Fibroblast of the aortic adventitia (primary cell): ENCODE results near the gene ABCG4. TPM values are rescaled to one million over a fixed set of nuclear protein-coding genes. Genes with fewer than 3 reads are reported as not detected.

Source experiments
- DNase-seq: peaks from one replicate; pipeline ENCODE4 v3.0.0-alpha.2; 2010; ENCODE audit warnings: low read depth
- H3K4me3 ChIP-seq: 2 replicates; pipeline ENCODE4 v1.5.1; 2011; ENCODE audit warnings: low read depth, mild to moderate bottlenecking, control low read depth, low read length, moderate library complexity
- CTCF ChIP-seq: IDR thresholded peaks from 2 replicates; pipeline ENCODE4 v1.5.1; 2011; ENCODE audit warnings: mild to moderate bottlenecking, low read length, control low read depth, inconsistent platforms; ENCODE audit not compliant: insufficient read depth
- total RNA-seq: library from RNA; depleted of rRNA; stranded (reverse); fragments of >200 nt; gene quantifications from 2 replicates; pipeline ENCODE4 v1.2.3, GENCODE V29; 2012; ENCODE audit warnings: low replicate concordance

Gene ABCG4
- total RNA-seq, 1 donor: not detected

GRCh38 chr11:119205080-119205479, 56.2 kb downstream of the ABCG4 start:
- TF ChIP-seq CTCF: no peak
- DNase-seq: no peak
- H3K4me3 ChIP-seq: no peak overlapping the region

- peak; percentile 88 for DNase-seq
- H3K4me3 ChIP-seq: peak within 1 kb of the TSS; percentile 95
- peak; percentile 91 for TF ChIP-seq CTCF
Observed at GRCh38 chr11:119205574-119206510, 57.0 kb downstream of the ABCG4 start, which contains the start of gene CBL. Gene CBL (plus strand): TSS chr11:119206339. CDS start chr11:119206418, 79 bp downstream.

DNA sequence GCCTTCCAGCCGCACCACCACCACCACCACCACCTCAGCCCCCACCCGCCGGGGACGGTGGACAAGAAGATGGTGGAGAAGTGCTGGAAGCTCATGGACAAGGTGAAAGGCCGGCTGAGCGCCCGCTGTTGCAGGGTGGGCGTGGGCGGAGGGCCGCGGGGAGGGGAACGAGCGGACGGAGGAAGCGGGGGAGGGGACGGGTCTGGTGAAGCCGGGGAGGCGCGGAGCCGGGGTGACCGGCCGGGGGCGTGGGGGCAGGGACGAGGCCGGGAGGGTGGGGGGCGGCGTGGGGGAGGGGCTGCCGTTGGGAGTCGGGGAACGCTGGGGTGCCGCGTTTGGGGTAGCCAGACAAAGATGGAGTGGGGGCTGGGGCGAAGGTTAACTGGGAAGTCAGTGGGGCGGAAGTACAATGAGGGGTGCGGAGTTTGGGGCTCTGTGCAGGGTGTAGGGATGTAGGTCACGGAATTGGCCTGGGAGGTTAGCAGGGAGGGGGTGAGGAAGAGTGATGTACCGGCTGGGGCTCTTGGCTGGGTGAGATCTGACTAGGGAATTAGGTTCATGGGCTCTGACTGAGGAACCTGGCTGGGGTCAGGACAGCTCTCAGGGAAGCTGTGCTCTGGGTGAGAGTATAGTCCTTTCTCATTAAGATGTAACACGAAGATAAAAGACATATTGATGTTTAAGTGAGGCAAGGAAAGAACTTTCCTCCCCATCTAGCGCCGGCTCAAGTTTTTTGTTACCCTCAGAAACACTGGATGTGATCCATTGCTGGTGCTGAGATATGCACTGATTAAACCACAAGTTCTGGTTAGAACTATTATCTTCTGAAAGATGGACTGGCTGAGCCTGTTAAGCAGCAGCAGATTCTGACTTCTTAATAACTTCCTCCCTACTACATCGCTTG, 57.9 kb downstream of the ABCG4 start:
- no peak for TF ChIP-seq CTCF
- H3K4me3 ChIP-seq: peak overlapping the region; percentile 95
- peak; percentile 42 for DNase-seq

GRCh38 chr11:119207415-119207960, 58.6 kb downstream of the ABCG4 start:
- no peak for DNase-seq
- no peak for TF ChIP-seq CTCF
- H3K4me3 ChIP-seq: peak overlapping the region; percentile 95

- DNase-seq: no peak
- H3K4me3 ChIP-seq: no peak overlapping the region
- no peak for TF ChIP-seq CTCF
Observed at GRCh38 chr11:119209186-119209585, 60.3 kb downstream of the ABCG4 start.

- no peak overlapping the region for H3K4me3 ChIP-seq
- DNase-seq: no peak
- no peak for TF ChIP-seq CTCF
Observed at GRCh38 chr11:119210050-119210449, 61.2 kb downstream of the ABCG4 start.
